OCI-LY3 (cell line): ENCODE data around the gene NR4A1.
"Not testable (repeated sequence)": the region's sequence is repeated elsewhere in the genome, so short reads cannot be mapped to it uniquely, and the experiment has no call there.

Experiments
- CTCF ChIP-seq: fragments of 200-600, 300-600 bp; sonication (generic); IDR thresholded peaks from 2 replicates; pipeline ENCODE4 v1.5.1; 2014; ENCODE audit warnings: antibody characterized with exemption, low read length, low read depth
- EZH2phosphoT487 ChIP-seq: fragments of 200-600 bp; shearing (Covaris generic); IDR thresholded peaks from 2 replicates; pipeline ENCODE4 v1.6.1; 2018; ENCODE audit warnings: antibody characterized with exemption, mixed run types, low read depth

- TF ChIP-seq CTCF, EZH2phosphoT487: not testable (repeated sequence)
Measured at GRCh38 chr12:52104431-52105089, 53.3 kb downstream of the NR4A1 start.
